SH-SY5Y (cell line): Measurements from ENCODE around the gene ARHGDIA.

Source experiments
- GATA2 ChIP-seq: IDR thresholded peaks from 2 replicates; pipeline ENCODE4 v1.6.1; 2011; ENCODE audit warnings: mild to moderate bottlenecking, low read depth, low read length
- GATA3 ChIP-seq: IDR thresholded peaks from 2 replicates; pipeline ENCODE4 v1.6.1; 2011; ENCODE audit warnings: low read depth, mild to moderate bottlenecking, low read length, moderate library complexity

DNA sequence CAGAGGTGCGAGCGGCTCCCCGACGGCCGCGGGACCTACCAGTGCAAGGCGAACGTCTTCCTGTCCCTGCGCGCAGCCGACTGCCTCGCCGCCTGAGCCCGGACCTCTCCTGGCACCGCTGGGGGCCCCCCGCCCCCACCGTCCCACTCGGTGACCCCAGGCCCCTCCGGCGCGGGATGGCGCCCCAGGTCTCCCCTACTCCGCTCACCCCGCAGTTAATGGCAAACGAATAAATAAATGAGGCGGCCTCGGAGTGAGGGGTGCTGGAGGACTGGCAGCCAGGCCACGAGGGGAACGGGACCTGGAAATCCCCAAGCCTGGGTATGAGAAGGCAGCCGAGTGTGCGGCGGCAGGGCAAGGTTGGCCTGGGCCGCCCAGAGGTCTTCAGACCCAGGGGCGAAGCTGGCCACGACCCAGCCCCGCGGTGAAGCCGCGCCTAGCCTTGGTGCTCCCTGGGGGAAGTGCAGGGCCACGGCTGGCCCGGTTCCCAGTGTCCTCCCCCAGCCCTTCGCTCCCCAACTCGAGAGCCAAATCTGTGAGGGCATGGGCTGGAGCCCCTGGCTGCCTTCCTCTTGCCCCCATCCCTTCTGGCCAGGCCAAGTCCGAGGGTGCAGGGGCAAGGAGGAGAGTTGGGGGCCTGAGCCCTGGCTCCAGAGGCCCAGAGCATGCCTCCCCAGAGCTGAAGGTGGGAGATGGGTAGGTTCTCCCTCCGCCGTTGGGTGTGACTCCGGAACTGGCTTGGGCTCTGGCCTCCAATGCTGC lies 31.7 kb upstream of the ARHGDIA start:
- no peak for TF ChIP-seq GATA2
- TF ChIP-seq GATA3: no peak
